ENCODE data around the gene VSTM4. TPM values are rescaled to one million over a fixed set of nuclear protein-coding genes. Genes with fewer than 3 reads are reported as not detected.

Gene VSTM4
- total RNA-seq, 1 experiment from 2014 or later = 0.72 TPM

DNA sequence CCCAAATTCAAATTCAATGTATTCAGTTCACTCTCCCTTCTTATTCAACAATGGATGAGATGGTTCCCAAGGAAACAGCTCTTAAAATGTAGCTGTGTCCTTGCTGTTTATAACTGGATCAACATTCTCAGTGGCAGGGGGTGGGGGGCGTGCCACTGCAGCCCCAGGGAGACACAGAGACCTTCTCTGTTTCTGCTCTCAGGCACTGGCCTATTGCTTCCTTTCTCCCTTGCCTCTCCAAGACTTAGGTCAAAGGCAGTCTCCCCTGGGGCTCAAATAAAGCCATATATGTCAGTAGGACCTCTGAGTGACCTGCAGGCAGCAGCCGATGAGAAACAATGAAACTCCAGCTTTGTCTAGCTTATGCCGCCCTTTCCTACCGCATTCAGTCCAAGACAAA lies 20.7 kb downstream of the VSTM4 start (continued):
- TF ChIP-seq, protein P1, sequence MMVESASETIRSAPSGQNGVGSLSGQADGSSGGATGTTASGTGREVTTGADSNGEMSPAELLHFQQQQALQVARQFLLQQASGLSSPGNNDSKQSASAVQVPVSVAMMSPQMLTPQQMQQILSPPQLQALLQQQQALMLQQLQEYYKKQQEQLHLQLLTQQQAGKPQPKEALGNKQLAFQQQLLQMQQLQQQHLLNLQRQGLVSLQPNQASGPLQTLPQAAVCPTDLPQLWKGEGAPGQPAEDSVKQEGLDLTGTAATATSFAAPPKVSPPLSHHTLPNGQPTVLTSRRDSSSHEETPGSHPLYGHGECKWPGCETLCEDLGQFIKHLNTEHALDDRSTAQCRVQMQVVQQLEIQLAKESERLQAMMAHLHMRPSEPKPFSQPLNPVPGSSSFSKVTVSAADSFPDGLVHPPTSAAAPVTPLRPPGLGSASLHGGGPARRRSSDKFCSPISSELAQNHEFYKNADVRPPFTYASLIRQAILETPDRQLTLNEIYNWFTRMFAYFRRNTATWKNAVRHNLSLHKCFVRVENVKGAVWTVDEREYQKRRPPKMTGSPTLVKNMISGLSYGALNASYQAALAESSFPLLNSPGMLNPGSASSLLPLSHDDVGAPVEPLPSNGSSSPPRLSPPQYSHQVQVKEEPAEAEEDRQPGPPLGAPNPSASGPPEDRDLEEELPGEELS (CRISPR knock-in tag; IDR thresholded peaks at IDR 0.05) = no peak
- TF ChIP-seq IRF2 (CRISPR knock-in tag; IDR thresholded peaks at IDR 0.05; ENCODE audit: borderline replicate concordance, low read depth) = no peak
- no peak for TF ChIP-seq SOX15 (CRISPR knock-in tag; IDR thresholded peaks at IDR 0.05)
- TF ChIP-seq GTF2I (CRISPR knock-in tag; conservative IDR thresholded peaks at IDR 0.05) = no peak
- TF ChIP-seq, protein P2, sequence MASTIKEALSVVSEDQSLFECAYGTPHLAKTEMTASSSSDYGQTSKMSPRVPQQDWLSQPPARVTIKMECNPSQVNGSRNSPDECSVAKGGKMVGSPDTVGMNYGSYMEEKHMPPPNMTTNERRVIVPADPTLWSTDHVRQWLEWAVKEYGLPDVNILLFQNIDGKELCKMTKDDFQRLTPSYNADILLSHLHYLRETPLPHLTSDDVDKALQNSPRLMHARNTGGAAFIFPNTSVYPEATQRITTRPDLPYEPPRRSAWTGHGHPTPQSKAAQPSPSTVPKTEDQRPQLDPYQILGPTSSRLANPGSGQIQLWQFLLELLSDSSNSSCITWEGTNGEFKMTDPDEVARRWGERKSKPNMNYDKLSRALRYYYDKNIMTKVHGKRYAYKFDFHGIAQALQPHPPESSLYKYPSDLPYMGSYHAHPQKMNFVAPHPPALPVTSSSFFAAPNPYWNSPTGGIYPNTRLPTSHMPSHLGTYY (CRISPR knock-in tag; IDR thresholded peaks at IDR 0.05) = no peak
- TF ChIP-seq, protein P3, sequence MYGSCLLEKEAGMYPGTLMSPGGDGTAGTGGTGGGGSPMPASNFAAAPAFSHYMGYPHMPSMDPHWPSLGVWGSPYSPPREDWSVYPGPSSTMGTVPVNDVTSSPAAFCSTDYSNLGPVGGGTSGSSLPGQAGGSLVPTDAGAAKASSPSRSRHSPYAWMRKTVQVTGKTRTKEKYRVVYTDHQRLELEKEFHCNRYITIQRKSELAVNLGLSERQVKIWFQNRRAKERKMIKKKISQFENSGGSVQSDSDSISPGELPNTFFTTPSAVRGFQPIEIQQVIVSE (CRISPR knock-in tag; IDR thresholded peaks at IDR 0.05; ENCODE audit: borderline replicate concordance) = no peak
- TF ChIP-seq NFATC4 (CRISPR knock-in tag; IDR thresholded peaks at IDR 0.05) = no peak
- no peak for TF ChIP-seq ELF4 (CRISPR knock-in tag; IDR thresholded peaks at IDR 0.05; ENCODE audit: low read depth)
- TF ChIP-seq, protein P4, sequence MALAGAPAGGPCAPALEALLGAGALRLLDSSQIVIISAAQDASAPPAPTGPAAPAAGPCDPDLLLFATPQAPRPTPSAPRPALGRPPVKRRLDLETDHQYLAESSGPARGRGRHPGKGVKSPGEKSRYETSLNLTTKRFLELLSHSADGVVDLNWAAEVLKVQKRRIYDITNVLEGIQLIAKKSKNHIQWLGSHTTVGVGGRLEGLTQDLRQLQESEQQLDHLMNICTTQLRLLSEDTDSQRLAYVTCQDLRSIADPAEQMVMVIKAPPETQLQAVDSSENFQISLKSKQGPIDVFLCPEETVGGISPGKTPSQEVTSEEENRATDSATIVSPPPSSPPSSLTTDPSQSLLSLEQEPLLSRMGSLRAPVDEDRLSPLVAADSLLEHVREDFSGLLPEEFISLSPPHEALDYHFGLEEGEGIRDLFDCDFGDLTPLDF (CRISPR knock-in tag; IDR thresholded peaks at IDR 0.05) = no peak
- TF ChIP-seq, protein P5, sequence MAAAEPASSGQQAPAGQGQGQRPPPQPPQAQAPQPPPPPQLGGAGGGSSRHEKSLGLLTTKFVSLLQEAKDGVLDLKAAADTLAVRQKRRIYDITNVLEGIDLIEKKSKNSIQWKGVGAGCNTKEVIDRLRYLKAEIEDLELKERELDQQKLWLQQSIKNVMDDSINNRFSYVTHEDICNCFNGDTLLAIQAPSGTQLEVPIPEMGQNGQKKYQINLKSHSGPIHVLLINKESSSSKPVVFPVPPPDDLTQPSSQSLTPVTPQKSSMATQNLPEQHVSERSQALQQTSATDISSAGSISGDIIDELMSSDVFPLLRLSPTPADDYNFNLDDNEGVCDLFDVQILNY (CRISPR knock-in tag; IDR thresholded peaks at IDR 0.05) = no peak
- no peak for TF ChIP-seq NR1H2 (CRISPR knock-in tag; IDR thresholded peaks at IDR 0.05)
- TF ChIP-seq, protein P6, sequence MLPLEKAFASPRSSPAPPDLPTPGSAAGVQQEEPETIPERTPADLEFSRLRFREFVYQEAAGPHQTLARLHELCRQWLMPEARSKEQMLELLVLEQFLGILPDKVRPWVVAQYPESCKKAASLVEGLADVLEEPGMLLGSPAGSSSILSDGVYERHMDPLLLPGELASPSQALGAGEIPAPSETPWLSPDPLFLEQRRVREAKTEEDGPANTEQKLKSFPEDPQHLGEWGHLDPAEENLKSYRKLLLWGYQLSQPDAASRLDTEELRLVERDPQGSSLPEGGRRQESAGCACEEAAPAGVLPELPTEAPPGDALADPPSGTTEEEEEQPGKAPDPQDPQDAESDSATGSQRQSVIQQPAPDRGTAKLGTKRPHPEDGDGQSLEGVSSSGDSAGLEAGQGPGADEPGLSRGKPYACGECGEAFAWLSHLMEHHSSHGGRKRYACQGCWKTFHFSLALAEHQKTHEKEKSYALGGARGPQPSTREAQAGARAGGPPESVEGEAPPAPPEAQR (CRISPR knock-in tag; IDR thresholded peaks at IDR 0.05) = no peak
- no peak for TF ChIP-seq MXD4 (CRISPR knock-in tag; IDR thresholded peaks at IDR 0.05; ENCODE audit: borderline replicate concordance)

DNA sequence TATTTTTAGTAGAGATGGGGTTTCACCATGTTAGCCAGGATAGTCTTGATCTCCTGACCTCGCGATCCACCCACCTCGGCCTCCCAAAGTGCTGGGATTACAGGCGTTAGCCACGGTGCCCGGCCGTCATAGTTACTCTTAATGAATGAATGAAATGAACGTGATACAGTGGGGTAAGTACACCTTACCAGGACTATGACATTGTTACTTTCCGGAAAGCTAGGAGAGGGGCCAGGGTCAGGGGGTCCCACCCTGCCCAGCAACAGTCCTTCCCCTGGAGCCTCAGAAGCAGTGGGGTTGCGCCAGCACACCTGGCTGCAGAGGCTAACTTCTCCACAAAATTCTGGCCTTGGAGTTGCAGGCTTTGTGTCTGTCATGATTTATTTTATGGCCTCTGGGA lies 21.4 kb downstream of the VSTM4 start:
- H3K36me3 Mint-ChIP-seq = no peaks in the 10 kb centered on the region
- no peak for TF ChIP-seq ETV6 (CRISPR knock-in tag; IDR thresholded peaks at IDR 0.05)
- no peak for TF ChIP-seq ELF4 (CRISPR knock-in tag; IDR thresholded peaks at IDR 0.05; ENCODE audit: low read depth)
- TF ChIP-seq, protein P6 (CRISPR knock-in tag; IDR thresholded peaks at IDR 0.05) = no peak
- TF ChIP-seq NR2C2 (CRISPR knock-in tag; IDR thresholded peaks at IDR 0.05) = no peak
- TF ChIP-seq, protein P7, sequence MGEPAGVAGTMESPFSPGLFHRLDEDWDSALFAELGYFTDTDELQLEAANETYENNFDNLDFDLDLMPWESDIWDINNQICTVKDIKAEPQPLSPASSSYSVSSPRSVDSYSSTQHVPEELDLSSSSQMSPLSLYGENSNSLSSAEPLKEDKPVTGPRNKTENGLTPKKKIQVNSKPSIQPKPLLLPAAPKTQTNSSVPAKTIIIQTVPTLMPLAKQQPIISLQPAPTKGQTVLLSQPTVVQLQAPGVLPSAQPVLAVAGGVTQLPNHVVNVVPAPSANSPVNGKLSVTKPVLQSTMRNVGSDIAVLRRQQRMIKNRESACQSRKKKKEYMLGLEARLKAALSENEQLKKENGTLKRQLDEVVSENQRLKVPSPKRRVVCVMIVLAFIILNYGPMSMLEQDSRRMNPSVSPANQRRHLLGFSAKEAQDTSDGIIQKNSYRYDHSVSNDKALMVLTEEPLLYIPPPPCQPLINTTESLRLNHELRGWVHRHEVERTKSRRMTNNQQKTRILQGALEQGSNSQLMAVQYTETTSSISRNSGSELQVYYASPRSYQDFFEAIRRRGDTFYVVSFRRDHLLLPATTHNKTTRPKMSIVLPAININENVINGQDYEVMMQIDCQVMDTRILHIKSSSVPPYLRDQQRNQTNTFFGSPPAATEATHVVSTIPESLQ (CRISPR knock-in tag; IDR thresholded peaks at IDR 0.05) = no peak
- TF ChIP-seq, protein P8, sequence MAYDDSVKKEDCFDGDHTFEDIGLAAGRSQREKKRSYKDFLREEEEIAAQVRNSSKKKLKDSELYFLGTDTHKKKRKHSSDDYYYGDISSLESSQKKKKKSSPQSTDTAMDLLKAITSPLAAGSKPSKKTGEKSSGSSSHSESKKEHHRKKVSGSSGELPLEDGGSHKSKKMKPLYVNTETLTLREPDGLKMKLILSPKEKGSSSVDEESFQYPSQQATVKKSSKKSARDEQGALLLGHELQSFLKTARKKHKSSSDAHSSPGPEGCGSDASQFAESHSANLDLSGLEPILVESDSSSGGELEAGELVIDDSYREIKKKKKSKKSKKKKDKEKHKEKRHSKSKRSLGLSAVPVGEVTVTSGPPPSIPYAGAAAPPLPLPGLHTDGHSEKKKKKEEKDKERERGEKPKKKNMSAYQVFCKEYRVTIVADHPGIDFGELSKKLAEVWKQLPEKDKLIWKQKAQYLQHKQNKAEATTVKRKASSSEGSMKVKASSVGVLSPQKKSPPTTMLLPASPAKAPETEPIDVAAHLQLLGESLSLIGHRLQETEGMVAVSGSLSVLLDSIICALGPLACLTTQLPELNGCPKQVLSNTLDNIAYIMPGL (CRISPR knock-in tag; IDR thresholded peaks at IDR 0.05) = no peak
- TF ChIP-seq IRF2 (CRISPR knock-in tag; IDR thresholded peaks at IDR 0.05; ENCODE audit: borderline replicate concordance, low read depth) = no peak
- no peak for TF ChIP-seq RORB (CRISPR knock-in tag; IDR thresholded peaks at IDR 0.05)
- no peak for TF ChIP-seq SP1 (CRISPR knock-in tag; conservative IDR thresholded peaks at IDR 0.05)
- no peak for TF ChIP-seq JUN (CRISPR knock-in tag; IDR thresholded peaks at IDR 0.05)
- TF ChIP-seq MXD4 (CRISPR knock-in tag; IDR thresholded peaks at IDR 0.05; ENCODE audit: borderline replicate concordance) = no peak
- TF ChIP-seq ESRRA (CRISPR knock-in tag; IDR thresholded peaks at IDR 0.05; ENCODE audit: borderline replicate concordance) = no peak
- TF ChIP-seq ZNF138 (CRISPR knock-in tag; conservative IDR thresholded peaks at IDR 0.05) = no peak
- no peak for TF ChIP-seq JAZF1 (CRISPR knock-in tag; IDR thresholded peaks at IDR 0.05)
- no peak for TF ChIP-seq KAT7 (CRISPR knock-in tag; IDR thresholded peaks at IDR 0.05; ENCODE audit: borderline replicate concordance)
- CTCF ChIA-PET = interaction anchor here (0.6 kb wide), 1 partner anchor 748 kb away, joined by 4 read pairs; no protein-coding TSS in a partner anchor
- DNase-seq (ENCODE audit: low spot score) = no peak
- peaks cover 8% of the 10 kb centered on the region for H3K4me1 Mint-ChIP-seq
- H3K27me3 Mint-ChIP-seq (ENCODE audit: low read depth) = no peaks in the 10 kb centered on the region
- H3K9me3 Mint-ChIP-seq = no peaks in the 10 kb centered on the region
- ATAC-seq = no peak
- POLR2A ChIA-PET = no interaction called here
- H3K4me3 Mint-ChIP-seq = no peak overlapping the region
- no peak overlapping the region for H3K27ac Mint-ChIP-seq

Measured in WTC11 (cell line).